Measurements from ENCODE around the gene IZUMO4.

Gene IZUMO4

DNA sequence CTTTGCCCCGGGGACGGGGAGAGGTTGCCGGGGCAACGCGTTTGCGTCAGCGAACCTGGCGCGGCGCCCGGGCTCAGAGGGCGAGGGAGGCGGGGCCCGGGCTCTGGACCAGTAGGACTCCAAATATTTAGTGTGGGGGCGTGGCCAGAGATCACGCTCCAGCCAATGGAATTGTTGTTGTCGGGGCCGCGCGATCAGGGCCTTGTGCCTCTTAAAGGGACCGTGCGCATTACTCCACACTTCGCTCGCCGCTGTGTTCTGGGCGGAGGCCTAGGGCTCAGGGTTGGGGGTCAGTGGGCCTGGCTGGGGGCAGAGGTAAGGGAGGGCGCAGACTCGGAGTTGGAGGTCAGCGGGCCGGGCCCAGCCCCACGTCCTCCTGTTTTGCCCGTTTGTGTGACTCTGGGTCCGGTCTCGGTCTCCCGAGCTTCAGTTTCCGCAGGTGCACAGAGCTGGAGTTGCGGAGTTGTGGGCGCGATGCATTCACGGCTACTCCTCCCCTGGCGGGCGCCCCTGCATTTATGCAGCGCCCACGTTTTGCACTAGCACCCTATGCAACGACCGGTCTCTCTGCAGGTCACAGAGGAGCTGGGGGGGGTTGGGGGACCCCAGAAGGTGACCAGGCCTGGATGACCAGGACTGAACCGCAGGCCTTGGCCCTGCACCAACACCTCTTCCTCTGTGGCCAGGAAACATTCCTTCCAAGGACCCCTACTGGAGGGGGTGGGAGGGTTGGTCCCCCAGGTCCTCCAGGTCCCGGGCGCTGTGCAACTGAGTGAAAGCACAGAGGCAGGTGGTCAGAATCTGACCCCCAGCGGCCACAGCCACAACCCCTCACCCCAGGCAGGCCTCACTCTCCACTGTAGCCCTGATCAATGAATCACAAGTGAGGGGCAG, 35.0 kb upstream of the IZUMO4 start:
- no peaks in the 10 kb centered on the region for H3K27me3 ChIP-seq
- no peaks in the 10 kb centered on the region for H3K9me3 ChIP-seq
- intact Hi-C loops (cut with DNase I; ENCODE audit: low total_unique reads) = no loop called here
- peak overlapping the region; percentile 98 to 100 for H3K27ac ChIP-seq
- TF ChIP-seq, protein P1, sequence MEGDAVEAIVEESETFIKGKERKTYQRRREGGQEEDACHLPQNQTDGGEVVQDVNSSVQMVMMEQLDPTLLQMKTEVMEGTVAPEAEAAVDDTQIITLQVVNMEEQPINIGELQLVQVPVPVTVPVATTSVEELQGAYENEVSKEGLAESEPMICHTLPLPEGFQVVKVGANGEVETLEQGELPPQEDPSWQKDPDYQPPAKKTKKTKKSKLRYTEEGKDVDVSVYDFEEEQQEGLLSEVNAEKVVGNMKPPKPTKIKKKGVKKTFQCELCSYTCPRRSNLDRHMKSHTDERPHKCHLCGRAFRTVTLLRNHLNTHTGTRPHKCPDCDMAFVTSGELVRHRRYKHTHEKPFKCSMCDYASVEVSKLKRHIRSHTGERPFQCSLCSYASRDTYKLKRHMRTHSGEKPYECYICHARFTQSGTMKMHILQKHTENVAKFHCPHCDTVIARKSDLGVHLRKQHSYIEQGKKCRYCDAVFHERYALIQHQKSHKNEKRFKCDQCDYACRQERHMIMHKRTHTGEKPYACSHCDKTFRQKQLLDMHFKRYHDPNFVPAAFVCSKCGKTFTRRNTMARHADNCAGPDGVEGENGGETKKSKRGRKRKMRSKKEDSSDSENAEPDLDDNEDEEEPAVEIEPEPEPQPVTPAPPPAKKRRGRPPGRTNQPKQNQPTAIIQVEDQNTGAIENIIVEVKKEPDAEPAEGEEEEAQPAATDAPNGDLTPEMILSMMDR (IDR thresholded peaks at IDR 0.05) = no peak
- peaks cover 10 to 61% (median 45%) of the 10 kb centered on the region in 4 donors for H3K4me1 ChIP-seq
- DNase-seq = peak; percentile 99
- H3K4me3 ChIP-seq = peak overlapping the region; percentile 74 to 75
- no peaks in the 10 kb centered on the region for H3K36me3 ChIP-seq

DNA sequence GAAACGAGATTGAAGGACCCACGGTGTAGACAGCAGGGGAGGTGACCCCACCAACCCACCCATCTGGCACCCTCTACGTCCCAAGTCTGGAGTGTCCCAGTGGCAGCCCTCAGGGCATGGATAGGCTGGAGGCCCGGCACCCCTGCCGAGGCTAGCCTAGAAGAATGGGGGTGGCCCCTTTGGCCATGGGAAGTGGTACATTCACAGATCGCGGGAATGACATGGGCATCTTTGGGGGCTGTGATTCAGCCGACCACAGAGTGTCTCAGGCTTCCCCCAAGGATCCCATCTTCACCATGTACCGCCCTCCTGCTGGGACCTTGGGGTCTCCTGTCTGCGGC, 34.4 kb upstream of the IZUMO4 start:
- no peak for DNase-seq
- H3K4me1 ChIP-seq = peaks cover 10 to 55% (median 43%) of the 10 kb centered on the region in 4 donors
- H3K9me3 ChIP-seq = no peaks in the 10 kb centered on the region
- intact Hi-C loops (cut with DNase I; ENCODE audit: low total_unique reads) = no loop called here
- H3K27me3 ChIP-seq = no peaks in the 10 kb centered on the region
- H3K4me3 ChIP-seq = peak overlapping the region; percentile 74 to 75
- H3K36me3 ChIP-seq = no peaks in the 10 kb centered on the region
- TF ChIP-seq, protein P1 (IDR thresholded peaks at IDR 0.05) = no peak
- H3K27ac ChIP-seq = peak overlapping the region; percentile 98 to 100

DNA sequence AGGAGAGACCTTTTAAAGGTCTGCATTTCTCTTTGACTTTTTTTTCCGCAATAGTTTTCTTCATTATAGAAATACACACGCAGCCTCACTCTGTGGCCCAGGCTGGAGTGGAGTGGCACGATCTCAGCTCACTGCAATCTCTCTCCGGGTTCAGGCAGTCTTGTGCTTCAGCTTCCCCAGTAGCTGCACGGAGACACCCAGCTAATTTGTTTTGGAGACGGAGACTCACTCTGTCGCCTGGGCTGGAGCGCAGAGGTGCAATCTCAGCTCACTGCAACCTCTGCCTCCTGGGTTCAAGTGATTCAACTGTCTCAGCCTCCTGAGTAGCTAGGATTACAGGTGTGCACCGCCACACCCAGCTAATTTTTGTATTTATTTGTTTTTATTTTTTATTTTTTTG, 33.9 kb upstream of the IZUMO4 start:
- DNase-seq = no peak
- H3K27me3 ChIP-seq = no peaks in the 10 kb centered on the region
- H3K27ac ChIP-seq = no peak overlapping the region
- no peak overlapping the region for H3K4me3 ChIP-seq
- H3K36me3 ChIP-seq = no peaks in the 10 kb centered on the region
- H3K9me3 ChIP-seq = no peaks in the 10 kb centered on the region
- TF ChIP-seq, protein P1 (IDR thresholded peaks at IDR 0.05) = no peak
- peaks cover 10 to 53% (median 41%) of the 10 kb centered on the region in 4 donors for H3K4me1 ChIP-seq
- intact Hi-C loops (cut with DNase I; ENCODE audit: low total_unique reads) = no loop called here

DNA sequence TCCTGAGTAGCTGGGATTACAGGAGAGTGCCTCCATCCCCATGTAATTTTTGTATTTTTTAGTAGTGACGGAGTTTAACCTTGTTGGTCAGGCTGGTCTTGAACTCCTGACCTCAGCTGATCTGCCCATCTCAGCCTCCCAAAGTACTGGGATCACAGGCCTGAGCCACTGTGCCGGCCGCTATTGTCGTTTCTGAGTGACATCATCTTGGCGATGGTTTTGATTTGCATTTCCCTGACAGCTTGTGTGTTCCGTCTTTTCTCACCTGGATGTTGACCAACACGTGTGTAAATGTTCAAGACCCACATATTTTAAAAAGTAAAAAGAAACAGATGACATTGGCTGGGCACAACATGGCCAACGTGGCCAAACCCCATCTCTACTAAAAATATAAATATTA, 32.9 kb upstream of the IZUMO4 start:
- Histone ChIP-seq H3K27ac (peak overlapping the region; percentile 78 to 84), H3K4me3 (no peak overlapping the region), H3K9me3 (no peaks in the 10 kb centered on the region), H3K4me1 (peaks cover 10 to 48% (median 36%) of the 10 kb centered on the region in 4 donors), H3K36me3 (no peaks in the 10 kb centered on the region), H3K27me3 (no peaks in the 10 kb centered on the region)
- DNase-seq = no peak
- intact Hi-C loops (cut with DNase I; ENCODE audit: low total_unique reads) = no loop called here
- TF ChIP-seq, protein P1 (IDR thresholded peaks at IDR 0.05) = no peak

DNA sequence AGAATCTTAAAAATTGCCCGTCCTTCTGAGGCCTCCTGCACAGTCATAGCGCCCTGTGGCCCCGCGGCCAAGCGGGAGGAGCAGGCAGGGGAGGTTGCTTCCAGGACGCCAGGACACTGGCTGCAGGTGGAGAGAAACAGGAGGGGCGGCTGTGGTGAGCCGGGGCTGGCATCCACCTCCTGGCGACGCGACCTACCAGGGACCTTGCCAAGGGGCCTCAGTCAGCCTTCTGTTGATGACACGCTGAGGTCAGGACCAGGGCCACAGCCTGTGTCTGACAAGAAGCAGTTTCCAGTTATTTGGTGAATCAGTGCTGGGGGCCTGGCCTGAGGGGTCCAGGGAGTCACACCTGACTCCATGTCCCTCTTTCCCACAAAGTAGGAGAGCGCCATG, 32.3 kb upstream of the IZUMO4 start:
- no peaks in the 10 kb centered on the region for H3K9me3 ChIP-seq
- DNase-seq = no peak
- no peaks in the 10 kb centered on the region for H3K27me3 ChIP-seq
- peaks cover 10 to 44% (median 33%) of the 10 kb centered on the region in 4 donors for H3K4me1 ChIP-seq
- no peaks in the 10 kb centered on the region for H3K36me3 ChIP-seq
- TF ChIP-seq, protein P1 (IDR thresholded peaks at IDR 0.05) = no peak
- H3K27ac ChIP-seq = peak overlapping the region; percentile 78 to 84
- intact Hi-C loops (cut with DNase I; ENCODE audit: low total_unique reads) = no loop called here
- peak overlapping the region; percentile 13 to 30 for H3K4me3 ChIP-seq
